ENCODE measurements around the gene PLCG1.

The PLCG1 gene

GRCh38 chr20:41180599-41181333 is 43.4 kb downstream of the PLCG1 start:
- DNase-seq (ENCODE audit: low read depth) = no peak

- DNase-seq (ENCODE audit: low read depth) = no peak
Observed at GRCh38 chr20:41181567-41181966, 44.2 kb downstream of the PLCG1 start.

GRCh38 chr20:41182296-41183212 is 45.2 kb downstream of the PLCG1 start:
- no peak for DNase-seq (ENCODE audit: low read depth)

- no peak for DNase-seq (ENCODE audit: low read depth)
Observed at GRCh38 chr20:41183391-41183790, 46.0 kb downstream of the PLCG1 start.

- no peak for DNase-seq (ENCODE audit: low read depth)
Observed at GRCh38 chr20:41183831-41184230, 46.5 kb downstream of the PLCG1 start.

- no peak for DNase-seq (ENCODE audit: low read depth)
Observed at GRCh38 chr20:41185013-41185757, 47.8 kb downstream of the PLCG1 start.

- no peak for DNase-seq (ENCODE audit: low read depth)
Observed at GRCh38 chr20:41187668-41188067, 50.3 kb downstream of the PLCG1 start.

GRCh38 chr20:41191562-41192500 is 54.5 kb downstream of the PLCG1 start:
- DNase-seq (ENCODE audit: low read depth) = no peak

- no peak for DNase-seq (ENCODE audit: low read depth)
Observed at GRCh38 chr20:41192575-41192974, 55.2 kb downstream of the PLCG1 start.

- no peak for DNase-seq (ENCODE audit: low read depth)
Observed at GRCh38 chr20:41196653-41197225, 59.4 kb downstream of the PLCG1 start.

GRCh38 chr20:41198443-41198842 is 61.1 kb downstream of the PLCG1 start:
- DNase-seq (ENCODE audit: low read depth) = no peak

- DNase-seq (ENCODE audit: low read depth) = no peak
Observed at GRCh38 chr20:41200446-41201202, 63.3 kb downstream of the PLCG1 start.

- DNase-seq (ENCODE audit: low read depth) = no peak
Observed at GRCh38 chr20:41201760-41202159, 64.4 kb downstream of the PLCG1 start.

- DNase-seq (ENCODE audit: low read depth) = no peak
Observed at GRCh38 chr20:41202426-41202825, 65.1 kb downstream of the PLCG1 start.

GRCh38 chr20:41203660-41204059 is 66.3 kb downstream of the PLCG1 start:
- no peak for DNase-seq (ENCODE audit: low read depth)

- no peak for DNase-seq (ENCODE audit: low read depth)
Observed at GRCh38 chr20:41204304-41205265, 67.2 kb downstream of the PLCG1 start.

GRCh38 chr20:41205313-41205712 is 68.0 kb downstream of the PLCG1 start:
- DNase-seq (ENCODE audit: low read depth) = no peak

- no peak for DNase-seq (ENCODE audit: low read depth)
Observed at GRCh38 chr20:41213150-41213820, 75.9 kb downstream of the PLCG1 start.
